HUES6 (cell line): ENCODE data around the gene KNTC1.
"Not testable (repeated sequence)": the region's sequence is repeated elsewhere in the genome, so short reads cannot be mapped to it uniquely, and the experiment has no call there.

Experiments
- H3K27ac ChIP-seq: 2 replicates; pipeline ENCODE4 v1.7.0; 2013; ENCODE audit warnings: low read depth, mild to moderate bottlenecking, low read length, inconsistent platforms
- H3K27me3 ChIP-seq: 2 replicates; pipeline ENCODE4 v1.6.1; 2013; ENCODE audit warnings: low read length; ENCODE audit not compliant: control insufficient read depth, insufficient read depth
- H3K36me3 ChIP-seq: 2 replicates; pipeline ENCODE4 v1.6.1; 2013; ENCODE audit warnings: low read length; ENCODE audit not compliant: control insufficient read depth, insufficient read depth
- H3K4me1 ChIP-seq: 2 replicates; pipeline ENCODE4 v1.6.1; 2013; ENCODE audit warnings: low read length; ENCODE audit not compliant: control insufficient read depth, insufficient read depth
- H3K4me3 ChIP-seq: 2 replicates; pipeline ENCODE4 v1.5.1; 2013; ENCODE audit warnings: low read depth, low read length
- H3K9ac ChIP-seq: one replicate; pipeline ENCODE4 v1.6.1; 2013; ENCODE audit warnings: mild to moderate bottlenecking, low read length
- H3K9me3 ChIP-seq: 2 replicates; pipeline ENCODE4 v1.6.1; 2013; ENCODE audit warnings: low read depth, low read length; ENCODE audit not compliant: control insufficient read depth, insufficient read depth

KNTC1 gene

GRCh38 chr12:122604993-122605392, 77.9 kb downstream of the KNTC1 start:
- Histone ChIP-seq H3K4me1 (no peaks in the 10 kb centered on the region), H3K36me3 (peaks cover 77% of the 10 kb centered on the region), H3K27me3 (no peaks in the 10 kb centered on the region), H3K9ac (no peak overlapping the region), H3K9me3 (no peaks in the 10 kb centered on the region), H3K4me3 (no peak overlapping the region), H3K27ac (no peak overlapping the region)

GRCh38 chr12:122609732-122610131, 82.7 kb downstream of the KNTC1 start:
- no peak overlapping the region for H3K9ac ChIP-seq
- no peaks in the 10 kb centered on the region for H3K9me3 ChIP-seq
- no peaks in the 10 kb centered on the region for H3K27me3 ChIP-seq
- H3K4me1 ChIP-seq, result no peaks in the 10 kb centered on the region
- peaks cover 86% of the 10 kb centered on the region for H3K36me3 ChIP-seq
- no peak overlapping the region for H3K4me3 ChIP-seq
- H3K27ac ChIP-seq, result no peak overlapping the region

- H3K9me3 ChIP-seq, result no peaks in the 10 kb centered on the region
- H3K27me3 ChIP-seq, result no peaks in the 10 kb centered on the region
- H3K27ac ChIP-seq, result no peak overlapping the region
- H3K9ac ChIP-seq, result no peak overlapping the region
- H3K4me1 ChIP-seq, result no peaks in the 10 kb centered on the region
- H3K4me3 ChIP-seq, result no peak overlapping the region
- H3K36me3 ChIP-seq, result peaks cover 86% of the 10 kb centered on the region
These were observed 83.2 kb downstream of the KNTC1 start for GRCh38 chr12:122610207-122610606.

- H3K27me3 ChIP-seq, result no peaks in the 10 kb centered on the region
- no peaks in the 10 kb centered on the region for H3K9me3 ChIP-seq
- no peak overlapping the region for H3K27ac ChIP-seq
- no peaks in the 10 kb centered on the region for H3K4me1 ChIP-seq
- H3K36me3 ChIP-seq, result peaks cover 85% of the 10 kb centered on the region
- H3K9ac ChIP-seq, result no peak overlapping the region
- H3K4me3 ChIP-seq, result no peak overlapping the region
These were observed 83.9 kb downstream of the KNTC1 start for GRCh38 chr12:122610911-122611310.

GRCh38 chr12:122614839-122615238, 87.8 kb downstream of the KNTC1 start:
- Histone ChIP-seq H3K27me3 (no peaks in the 10 kb centered on the region), H3K27ac (no peak overlapping the region), H3K4me1 (no peaks in the 10 kb centered on the region), H3K9ac (no peak overlapping the region), H3K9me3 (no peaks in the 10 kb centered on the region), H3K36me3 (peaks cover 87% of the 10 kb centered on the region), H3K4me3 (no peak overlapping the region)

GRCh38 chr12:122615780-122616179, 88.7 kb downstream of the KNTC1 start:
- Histone ChIP-seq H3K27ac (no peak overlapping the region), H3K4me3 (no peak overlapping the region), H3K36me3 (peaks cover 87% of the 10 kb centered on the region), H3K9me3 (no peaks in the 10 kb centered on the region), H3K9ac (no peak overlapping the region), H3K27me3 (no peaks in the 10 kb centered on the region), H3K4me1 (no peaks in the 10 kb centered on the region)

GRCh38 chr12:122635471-122635870, 108.4 kb downstream of the KNTC1 start:
- Histone ChIP-seq H3K27me3 (no peaks in the 10 kb centered on the region), H3K4me1 (no peaks in the 10 kb centered on the region), H3K4me3 (no peak overlapping the region), H3K36me3 (peaks cover 11% of the 10 kb centered on the region), H3K27ac (no peak overlapping the region), H3K9me3 (no peaks in the 10 kb centered on the region), H3K9ac (no peak overlapping the region)

GRCh38 chr12:122643207-122643805, 116.3 kb downstream of the KNTC1 start:
- H3K4me1 ChIP-seq, result peaks cover 11% of the 10 kb centered on the region
- H3K4me3 ChIP-seq, result no peak overlapping the region
- no peak overlapping the region for H3K9ac ChIP-seq
- H3K36me3 ChIP-seq, result no peaks in the 10 kb centered on the region
- no peak overlapping the region for H3K27ac ChIP-seq
- no peaks in the 10 kb centered on the region for H3K27me3 ChIP-seq
- no peaks in the 10 kb centered on the region for H3K9me3 ChIP-seq

- H3K9me3 ChIP-seq, result no peaks in the 10 kb centered on the region
- no peak overlapping the region for H3K27ac ChIP-seq
- no peaks in the 10 kb centered on the region for H3K36me3 ChIP-seq
- H3K4me3 ChIP-seq, result no peak overlapping the region
- peaks cover 11% of the 10 kb centered on the region for H3K4me1 ChIP-seq
- H3K27me3 ChIP-seq, result no peaks in the 10 kb centered on the region
- H3K9ac ChIP-seq, result no peak overlapping the region
These were observed 119.6 kb downstream of the KNTC1 start for GRCh38 chr12:122646517-122647217.

GRCh38 chr12:122651520-122652224, 124.6 kb downstream of the KNTC1 start:
- no peak overlapping the region for H3K4me3 ChIP-seq
- H3K9ac ChIP-seq, result no peak overlapping the region
- H3K27ac ChIP-seq, result no peak overlapping the region
- H3K27me3 ChIP-seq, result no peaks in the 10 kb centered on the region
- H3K4me1 ChIP-seq, result no peaks in the 10 kb centered on the region
- no peaks in the 10 kb centered on the region for H3K36me3 ChIP-seq
- no peaks in the 10 kb centered on the region for H3K9me3 ChIP-seq

GRCh38 chr12:122653291-122653690, 126.2 kb downstream of the KNTC1 start:
- not testable (repeated sequence) for H3K27ac ChIP-seq, H3K36me3 ChIP-seq, H3K4me3 ChIP-seq, H3K9me3 ChIP-seq, H3K9ac ChIP-seq, H3K4me1 ChIP-seq, H3K27me3 ChIP-seq
